ENCODE results near the gene NDOR1.

GRCh38 chr9:137265496-137266161 is 60.1 kb downstream of the NDOR1 start:
- TF ChIP-seq CTCF (conservative IDR thresholded peaks at IDR 0.05), result no peak
- TF ChIP-seq EZH2 (IDR thresholded peaks at IDR 0.05; ENCODE audit: low read depth), result no peak
